Left forelimb (tissue), 1 donor: ENCODE measurements around the gene PCDHGB3.

Experiments
- DNase-seq: peaks from one replicate; pipeline ENCODE4 v3.0.0-alpha.2; 2018; ENCODE audit warnings: low spot score

PCDHGB3 gene

GRCh38 chr5:141419074-141419880 is 49.2 kb downstream of the PCDHGB3 start:
- no peak for DNase-seq

GRCh38 chr5:141420855-141421488 is 50.9 kb downstream of the PCDHGB3 start, which contains the start of gene PCDHGA11:
Gene PCDHGA11 (plus strand): TSS chr5:141421051. CDS start chr5:141421228, 177 bp downstream.
- DNase-seq: no peak

- no peak for DNase-seq
Observed at GRCh38 chr5:141421489-141421855, 51.4 kb downstream of the PCDHGB3 start.
